IMR-90 (cell line): ENCODE measurements around the gene ALPP.

ENCODE experiments used
- CEBPB ChIP-seq: IDR thresholded peaks from 2 replicates; pipeline ENCODE4 v1.6.1; 2012; ENCODE audit warnings: low read depth, low read length, improper control_type of control experiment
- CHD1 ChIP-seq: IDR thresholded peaks from 2 replicates; pipeline ENCODE4 v1.6.1; 2012; ENCODE audit warnings: low read depth, low read length, improper control_type of control experiment
- MXI1 ChIP-seq: IDR thresholded peaks from 2 replicates; pipeline ENCODE4 v1.6.1; 2012; ENCODE audit warnings: low read depth, mild to moderate bottlenecking, low read length, moderate library complexity, borderline replicate concordance
- POLR2A ChIP-seq: IDR thresholded peaks from 2 replicates; pipeline ENCODE4 v1.6.1; 2012; ENCODE audit warnings: mild to moderate bottlenecking, low read depth, low read length
- RAD21 ChIP-seq: IDR thresholded peaks from 2 replicates; pipeline ENCODE4 v1.6.1; 2012; ENCODE audit warnings: low read length, improper control_type of control experiment
- RFX5 ChIP-seq: IDR thresholded peaks from 2 replicates; pipeline ENCODE4 v1.8.0; 2012; ENCODE audit warnings: low read depth, mild to moderate bottlenecking, low read length, moderate library complexity
- TF ChIP-seq, protein P1 (sequence below): conservative IDR thresholded peaks from 2 replicates; pipeline ENCODE4 v1.5.1; 2012; ENCODE audit warnings: mild to moderate bottlenecking, low read depth, low read length, improper control_type of control experiment

DNA sequence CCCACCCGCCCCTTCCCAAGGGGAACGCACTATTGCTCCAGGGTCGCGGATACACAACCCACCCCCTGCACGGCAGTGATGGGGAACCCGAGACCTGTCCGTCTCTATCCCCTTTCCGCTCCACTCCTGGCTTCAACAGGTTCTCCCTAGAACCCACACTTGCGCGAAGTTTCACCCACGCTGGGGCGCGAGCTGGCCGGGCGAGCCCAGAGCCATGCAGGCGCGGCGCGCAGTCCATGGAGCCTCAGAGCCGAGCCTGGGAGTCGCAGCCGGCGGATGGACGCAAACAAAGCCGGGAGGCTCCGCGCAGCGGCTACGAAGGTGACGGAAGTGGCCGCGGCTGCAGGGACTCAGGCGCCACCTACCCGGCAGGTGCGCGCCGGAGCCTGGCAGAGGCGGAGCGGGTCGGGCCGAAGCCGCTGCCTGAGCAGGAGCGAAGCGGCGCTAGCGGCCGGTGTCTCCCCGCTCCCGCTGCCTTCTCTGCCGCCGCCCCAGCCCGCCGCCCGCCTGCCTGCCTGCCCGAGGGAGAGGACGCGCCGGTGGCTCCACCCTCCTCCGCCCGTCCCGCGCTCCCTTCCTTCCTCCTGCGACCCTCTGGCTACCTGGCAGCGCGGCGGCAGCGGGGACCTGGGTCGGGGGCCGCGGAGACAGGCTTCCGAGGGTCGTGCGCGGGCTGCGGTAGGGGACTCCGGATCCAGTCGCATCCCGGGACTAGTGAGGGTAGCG, 42.1 kb downstream of the ALPP start:
- TF ChIP-seq, protein P1, sequence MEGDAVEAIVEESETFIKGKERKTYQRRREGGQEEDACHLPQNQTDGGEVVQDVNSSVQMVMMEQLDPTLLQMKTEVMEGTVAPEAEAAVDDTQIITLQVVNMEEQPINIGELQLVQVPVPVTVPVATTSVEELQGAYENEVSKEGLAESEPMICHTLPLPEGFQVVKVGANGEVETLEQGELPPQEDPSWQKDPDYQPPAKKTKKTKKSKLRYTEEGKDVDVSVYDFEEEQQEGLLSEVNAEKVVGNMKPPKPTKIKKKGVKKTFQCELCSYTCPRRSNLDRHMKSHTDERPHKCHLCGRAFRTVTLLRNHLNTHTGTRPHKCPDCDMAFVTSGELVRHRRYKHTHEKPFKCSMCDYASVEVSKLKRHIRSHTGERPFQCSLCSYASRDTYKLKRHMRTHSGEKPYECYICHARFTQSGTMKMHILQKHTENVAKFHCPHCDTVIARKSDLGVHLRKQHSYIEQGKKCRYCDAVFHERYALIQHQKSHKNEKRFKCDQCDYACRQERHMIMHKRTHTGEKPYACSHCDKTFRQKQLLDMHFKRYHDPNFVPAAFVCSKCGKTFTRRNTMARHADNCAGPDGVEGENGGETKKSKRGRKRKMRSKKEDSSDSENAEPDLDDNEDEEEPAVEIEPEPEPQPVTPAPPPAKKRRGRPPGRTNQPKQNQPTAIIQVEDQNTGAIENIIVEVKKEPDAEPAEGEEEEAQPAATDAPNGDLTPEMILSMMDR, result no peak
- no peak for TF ChIP-seq RAD21
- TF ChIP-seq MXI1, result no peak
- TF ChIP-seq POLR2A, result no peak
- no peak for TF ChIP-seq RFX5
- TF ChIP-seq CEBPB, result no peak
- no peak for TF ChIP-seq CHD1
